ENCODE results near the gene RPRD1A.
"Not testable (repeated sequence)": the region's sequence is repeated elsewhere in the genome, so short reads cannot be mapped to it uniquely, and the experiment has no call there.

RPRD1A gene

DNA sequence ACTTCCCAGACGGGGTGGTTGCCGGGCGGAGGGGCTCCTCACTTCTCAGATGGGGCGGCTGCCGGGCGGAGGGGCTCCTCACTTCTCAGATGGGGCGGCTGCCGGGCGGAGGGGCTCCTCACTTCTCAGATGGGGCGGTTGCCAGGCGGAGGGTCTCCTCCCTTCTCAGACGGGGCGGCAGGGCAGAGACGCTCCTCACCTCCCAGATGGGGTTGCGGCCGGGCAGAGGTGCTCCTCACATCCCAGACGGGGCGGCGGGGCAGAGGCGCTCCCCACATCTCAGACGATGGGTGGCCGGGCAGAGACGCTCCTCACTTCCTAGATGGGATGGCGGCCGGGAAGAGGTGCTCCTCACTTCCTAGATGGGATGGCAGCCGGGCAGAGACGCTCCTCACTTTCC is 10.4 kb upstream of the RPRD1A start:
- not testable (repeated sequence) for DNase-seq

DNA sequence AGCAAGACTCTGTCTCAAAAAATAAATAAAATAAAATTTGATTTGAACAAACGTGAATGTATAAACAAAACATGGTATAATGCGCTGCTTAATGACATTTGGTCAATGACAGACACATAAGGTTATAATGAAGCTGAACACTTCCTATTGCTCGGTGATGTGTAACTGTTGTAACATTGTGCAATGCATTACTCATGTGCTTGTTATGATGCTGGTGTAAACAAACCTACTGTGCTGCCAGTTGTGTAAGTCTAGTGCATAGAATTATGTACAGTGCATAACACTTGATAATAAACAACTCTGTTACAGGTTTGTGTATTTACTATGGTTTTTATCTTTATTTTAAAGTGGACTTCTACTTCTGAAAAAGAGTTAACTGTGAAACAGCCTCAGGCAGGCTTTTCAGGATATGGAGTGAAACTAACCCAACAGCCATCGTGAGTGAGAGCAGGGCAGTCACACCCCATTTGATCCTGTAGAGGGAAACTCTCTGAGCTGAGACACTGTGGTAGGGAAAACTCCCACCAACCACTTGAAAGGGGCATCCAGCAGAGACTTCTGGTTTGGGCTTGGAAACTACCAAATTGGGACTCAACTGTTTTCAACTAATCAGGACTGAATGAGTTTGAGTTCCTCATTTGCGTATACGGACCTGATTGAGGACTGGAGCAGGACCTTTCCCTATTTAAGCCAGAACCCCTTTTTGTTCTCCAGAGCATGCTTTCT is 8.7 kb upstream of the RPRD1A start:
- no peak for DNase-seq

DNA sequence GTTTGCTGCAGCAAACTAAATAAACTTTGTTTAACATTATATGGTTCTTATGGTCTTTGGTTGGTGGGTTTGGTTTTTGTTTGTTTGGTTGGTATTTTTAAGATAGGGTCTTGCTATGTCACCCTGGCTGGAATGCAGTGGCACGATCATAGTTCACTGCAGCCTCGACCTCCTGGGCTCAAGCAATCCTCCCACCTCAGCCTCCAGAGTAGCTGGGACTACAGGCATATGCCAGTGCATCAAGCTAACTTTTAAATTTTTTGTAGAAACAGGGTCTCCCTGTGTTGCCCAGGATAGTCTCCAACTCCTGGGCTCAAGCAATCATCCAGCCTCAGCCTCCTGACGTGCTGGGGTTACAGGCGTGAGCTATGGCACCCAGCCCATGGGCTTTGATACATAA is 7.1 kb upstream of the RPRD1A start:
- no peak for DNase-seq

DNA sequence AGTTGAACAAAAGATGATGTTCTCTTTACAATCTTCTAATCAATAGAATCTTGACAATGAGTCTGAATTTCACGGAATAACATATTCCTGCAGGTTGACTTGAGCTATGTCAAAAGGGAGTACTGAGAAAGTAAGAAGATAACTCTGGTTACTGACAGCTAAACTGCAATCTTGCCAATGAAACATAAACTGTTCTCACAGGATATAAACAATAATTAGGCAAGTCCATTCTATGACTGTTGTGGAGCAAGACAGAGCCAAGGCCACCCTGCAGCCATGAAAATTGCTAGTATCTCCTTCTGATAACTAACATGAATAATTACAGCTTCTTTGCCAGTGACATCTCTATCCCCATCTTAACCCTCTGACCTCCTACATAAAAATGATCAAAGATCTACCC is 6.3 kb upstream of the RPRD1A start:
- no peak for DNase-seq

DNA sequence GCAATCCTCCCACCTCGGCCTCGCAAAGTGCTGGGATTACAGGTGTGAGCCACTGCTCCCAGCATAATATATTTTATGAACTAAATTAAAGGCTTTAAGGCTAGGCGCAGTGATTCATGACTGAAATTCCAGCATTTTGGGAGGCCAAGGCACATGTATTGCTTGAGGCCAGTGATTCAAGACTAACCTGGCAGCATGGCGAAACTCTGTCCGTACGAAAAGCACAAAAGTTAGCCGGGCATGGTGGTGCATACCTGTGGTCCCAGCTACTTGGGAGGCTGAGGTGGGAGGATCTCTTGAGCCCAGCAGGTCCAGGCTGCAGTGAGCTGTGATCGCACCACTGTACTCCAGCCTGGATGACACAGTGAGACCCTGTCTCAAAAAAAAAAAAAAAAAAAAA is 5.0 kb upstream of the RPRD1A start:
- DNase-seq: not testable (repeated sequence)

DNA sequence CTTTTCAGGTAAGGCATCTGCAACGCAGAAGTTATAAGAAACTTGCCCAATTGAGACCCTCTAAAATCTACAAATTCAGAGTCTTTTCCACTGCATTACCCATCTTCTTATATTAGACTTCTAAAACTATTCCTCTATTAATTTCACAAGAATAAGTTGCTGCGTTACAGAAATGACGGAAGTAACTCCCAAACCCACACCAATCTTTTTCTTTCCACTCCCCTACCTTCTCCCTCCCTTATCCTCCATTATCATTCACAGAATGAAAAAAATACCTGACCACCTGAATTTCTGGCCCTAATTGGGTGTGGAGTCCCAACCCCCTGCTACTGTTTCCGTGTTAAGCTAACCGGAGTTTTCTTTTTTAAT is 689 bp downstream of the RPRD1A start:
- no peak for DNase-seq

DNA sequence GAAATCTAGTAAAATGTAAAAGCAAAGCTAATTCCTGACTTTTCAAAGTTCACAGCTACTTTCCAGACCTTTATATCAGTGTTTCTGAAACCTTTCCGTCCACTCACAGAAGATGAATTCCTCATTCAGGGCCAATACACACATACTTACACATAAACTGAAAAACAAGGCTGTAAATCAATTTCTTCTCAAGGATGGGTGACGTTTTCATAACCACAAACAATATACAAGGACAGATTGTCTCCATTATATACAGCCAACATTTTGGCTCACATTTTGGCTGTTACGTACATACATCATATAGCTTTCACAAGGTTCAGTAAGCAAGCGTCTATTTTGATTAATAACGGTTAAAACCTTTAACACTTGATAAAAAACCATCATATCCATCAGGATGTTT is 1.4 kb downstream of the RPRD1A start:
- no peak for DNase-seq

DNA sequence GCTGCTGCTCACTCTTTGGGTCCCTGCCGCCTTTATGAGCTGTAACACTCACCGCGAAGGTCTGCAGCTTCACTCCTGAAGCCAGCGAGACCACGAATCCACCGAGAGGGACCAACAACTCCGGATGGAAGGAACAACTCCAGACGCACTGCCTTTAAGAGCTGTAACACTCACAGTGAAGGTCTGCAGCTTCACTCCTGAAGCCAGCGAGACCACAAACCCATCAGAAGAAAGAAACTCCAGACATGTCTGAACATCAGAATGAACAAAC is 2.6 kb downstream of the RPRD1A start:
- DNase-seq: not testable (repeated sequence)

DNA sequence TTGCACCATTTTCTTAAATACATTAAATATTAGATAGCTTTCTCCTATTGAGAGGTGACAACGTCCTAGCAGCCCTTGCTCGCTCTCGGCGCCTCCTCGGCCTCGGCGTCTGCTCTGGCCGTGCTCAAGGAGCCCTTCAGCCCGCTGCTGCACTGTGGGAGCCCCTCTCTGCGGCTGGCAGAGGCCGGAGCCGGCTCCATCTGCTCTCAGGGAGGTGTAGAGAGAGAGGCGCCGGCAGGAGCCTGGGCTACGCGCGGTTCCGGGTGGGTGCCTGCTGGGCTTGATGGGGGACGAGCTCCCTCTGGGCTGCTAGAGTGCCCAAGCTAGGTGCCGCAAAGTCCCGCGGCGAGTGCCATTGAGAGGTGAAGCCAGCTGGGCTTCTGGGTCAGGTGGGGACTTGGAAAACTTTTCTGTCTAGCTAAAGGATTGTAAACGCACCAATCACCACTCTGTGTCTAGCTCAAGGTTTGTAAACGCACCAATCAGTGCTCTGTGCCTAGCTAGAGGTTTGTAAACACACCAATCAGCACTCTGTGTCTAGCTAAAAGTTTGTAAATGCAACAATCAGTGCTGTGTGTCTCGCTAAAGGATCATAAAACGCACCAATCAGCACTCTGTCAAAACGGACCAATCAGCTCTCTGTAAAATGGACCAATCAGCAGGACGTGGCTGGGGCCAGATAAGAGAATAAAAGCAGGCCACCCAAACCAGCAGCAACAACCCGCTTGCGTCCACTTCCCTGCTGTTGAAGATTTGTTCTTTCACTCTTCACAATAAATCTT is 3.1 kb downstream of the RPRD1A start:
- no peak for DNase-seq

DNA sequence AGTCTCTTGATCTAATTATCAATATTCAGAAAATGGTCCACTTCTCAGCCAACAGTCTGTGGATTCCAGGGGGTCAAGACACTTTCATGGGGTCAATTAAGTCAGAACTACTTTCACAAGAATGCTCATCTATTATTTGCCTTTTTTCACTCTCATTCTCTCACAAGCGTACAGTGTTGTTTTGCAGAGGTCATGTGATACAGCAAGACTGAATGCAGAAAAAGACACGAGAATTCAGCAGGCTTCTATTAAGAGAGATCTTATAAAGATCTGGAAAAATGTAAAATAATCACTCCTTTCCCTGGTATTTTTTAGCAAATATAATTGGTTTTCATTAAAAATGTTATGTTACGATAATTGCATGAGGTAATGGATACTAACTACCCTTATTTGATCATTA is 8.7 kb downstream of the RPRD1A start:
- no peak for DNase-seq

DNA sequence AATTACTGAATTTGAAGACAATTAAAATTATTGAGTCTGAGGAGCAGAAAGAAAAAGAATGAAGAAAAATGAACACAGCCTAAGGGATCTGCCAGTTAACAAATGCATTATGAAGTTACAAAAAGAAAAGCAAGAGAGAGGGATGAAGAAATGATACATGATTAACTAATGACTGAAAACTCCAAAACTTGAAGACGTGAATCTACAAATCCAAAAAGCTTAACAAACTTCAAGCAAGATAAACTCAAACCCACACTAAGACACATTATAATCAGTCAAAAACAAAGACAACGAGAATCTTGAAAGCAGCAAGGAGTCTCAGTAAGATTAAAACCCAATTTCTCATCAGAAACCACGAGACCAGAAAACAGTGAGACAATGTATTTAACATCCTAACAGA is 15.6 kb downstream of the RPRD1A start:
- DNase-seq: no peak

DNA sequence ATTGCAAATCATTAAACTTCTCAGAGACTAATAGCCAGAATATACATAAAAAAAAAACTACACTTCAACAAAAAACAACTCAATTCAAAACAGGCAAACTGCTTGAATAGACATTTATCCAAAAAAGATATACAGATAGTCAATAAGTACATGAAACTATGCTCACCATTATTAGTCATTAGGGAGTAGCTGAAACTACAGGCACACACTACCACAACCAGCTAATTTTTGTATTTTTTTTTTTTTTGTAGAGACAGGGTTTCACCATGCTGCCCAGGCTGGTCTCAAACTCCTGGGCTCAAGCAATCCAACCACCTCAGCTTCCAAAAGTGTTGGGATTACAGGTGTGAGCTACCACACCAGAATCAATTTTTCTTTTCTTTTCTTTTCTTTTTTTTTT is 16.9 kb downstream of the RPRD1A start:
- DNase-seq: no peak

DNA sequence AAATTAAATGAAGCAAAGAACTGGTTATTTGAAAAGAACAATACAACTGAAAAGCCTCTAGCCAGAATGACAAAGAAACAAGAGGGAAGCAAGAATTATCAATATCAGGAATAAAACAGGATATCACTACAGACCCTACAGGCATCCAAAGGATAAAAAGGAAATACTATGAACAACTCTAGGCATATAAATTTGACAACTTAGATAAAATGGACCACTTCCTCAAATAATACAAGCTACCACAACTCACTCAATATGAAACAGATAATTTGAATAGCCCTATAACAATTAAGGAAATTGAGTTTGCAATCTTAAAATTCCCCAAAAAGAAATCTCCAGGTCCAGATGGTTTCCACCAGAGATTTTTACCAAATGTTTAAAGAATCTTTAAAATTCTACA is 19.8 kb downstream of the RPRD1A start:
- DNase-seq: no peak

DNA sequence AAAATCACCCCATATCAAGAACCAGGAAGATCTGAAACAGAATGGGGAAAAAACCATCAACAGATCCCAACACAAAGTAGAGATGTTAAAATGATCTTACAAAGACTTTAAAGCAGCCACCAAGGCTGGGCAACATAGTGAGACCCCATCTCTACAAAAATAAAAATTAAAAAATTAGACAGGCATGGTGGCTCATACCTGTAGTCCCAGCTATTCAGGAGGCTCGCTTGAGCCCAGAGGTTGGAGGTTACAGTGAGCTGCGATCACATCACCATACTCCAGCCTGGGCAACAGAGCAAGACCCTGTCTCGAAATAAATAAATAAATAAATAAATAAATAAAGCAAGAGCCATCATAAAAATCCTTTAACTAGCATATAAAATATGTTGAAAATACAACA is 20.5 kb downstream of the RPRD1A start:
- no peak for DNase-seq

DNA sequence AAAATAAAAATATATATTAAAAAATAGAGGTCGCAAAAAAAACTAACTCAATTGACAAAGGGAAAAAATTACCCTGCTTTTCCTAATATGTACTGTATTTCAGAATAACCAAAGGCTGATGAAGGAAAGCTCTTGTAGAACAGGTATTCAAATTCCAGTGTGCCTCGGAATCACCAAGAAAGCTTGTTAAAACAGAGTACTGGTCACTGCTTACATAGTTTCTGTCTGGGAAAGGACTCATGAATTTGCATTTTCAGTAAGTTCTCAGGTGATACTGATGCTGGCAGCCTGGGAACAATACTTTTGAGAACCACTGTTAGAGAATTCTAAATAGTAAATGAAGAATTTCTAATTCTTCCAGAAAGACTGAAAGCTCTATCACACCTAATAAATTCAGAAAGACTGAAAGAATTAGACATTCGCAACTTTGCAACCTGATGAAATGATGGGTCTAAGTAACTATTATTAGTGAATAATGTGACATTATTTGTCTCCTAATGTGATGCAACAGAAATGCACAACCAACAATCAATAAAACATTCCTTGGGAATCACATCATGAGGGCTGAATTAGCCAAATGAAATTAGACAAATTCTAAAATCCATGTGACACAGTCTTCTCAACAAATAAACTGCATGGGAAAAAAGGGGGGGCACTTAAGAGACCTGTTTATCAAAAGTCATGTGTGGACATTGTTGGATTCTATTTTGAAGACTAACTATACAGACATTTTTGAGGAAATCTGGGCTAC is 21.9 kb downstream of the RPRD1A start:
- no peak for DNase-seq

DNA sequence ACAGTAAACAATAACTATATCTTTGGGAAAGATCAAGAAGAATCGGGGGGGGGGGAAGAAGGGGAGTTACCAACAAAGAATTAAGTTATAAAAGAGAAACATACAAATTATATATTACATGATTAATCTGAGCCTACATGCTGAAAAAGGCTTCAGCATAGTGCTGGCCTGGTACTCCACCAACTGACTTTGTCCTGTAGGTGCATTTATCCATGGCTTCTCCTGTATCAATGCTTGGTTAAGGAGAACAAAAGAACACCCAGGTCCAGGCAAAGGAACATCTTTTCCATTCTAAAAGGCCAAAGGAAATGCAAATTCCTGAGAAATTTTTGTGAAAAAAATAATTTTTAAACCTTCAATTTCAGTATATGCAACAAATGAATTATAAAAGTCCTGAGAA is 24.2 kb downstream of the RPRD1A start:
- DNase-seq: no peak

DNA sequence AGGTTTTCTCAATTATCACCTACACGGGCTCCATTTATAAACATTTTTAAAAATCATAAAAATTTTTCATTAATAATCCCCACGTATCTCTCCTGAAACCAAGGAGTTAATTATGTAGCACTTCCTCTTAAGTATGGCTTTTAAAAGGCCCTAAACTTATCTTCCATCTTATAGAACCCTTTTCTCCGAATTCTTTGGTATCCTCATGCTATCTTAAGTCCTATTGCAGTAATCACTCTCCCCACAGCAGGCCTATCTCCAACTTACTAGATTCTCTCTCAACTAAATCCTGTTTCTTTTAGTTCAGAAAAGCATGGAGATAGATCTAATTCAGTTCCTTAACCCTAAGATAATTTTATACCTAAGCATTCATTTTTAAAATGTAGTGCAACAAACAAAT is 26.2 kb downstream of the RPRD1A start:
- no peak for DNase-seq

DNA sequence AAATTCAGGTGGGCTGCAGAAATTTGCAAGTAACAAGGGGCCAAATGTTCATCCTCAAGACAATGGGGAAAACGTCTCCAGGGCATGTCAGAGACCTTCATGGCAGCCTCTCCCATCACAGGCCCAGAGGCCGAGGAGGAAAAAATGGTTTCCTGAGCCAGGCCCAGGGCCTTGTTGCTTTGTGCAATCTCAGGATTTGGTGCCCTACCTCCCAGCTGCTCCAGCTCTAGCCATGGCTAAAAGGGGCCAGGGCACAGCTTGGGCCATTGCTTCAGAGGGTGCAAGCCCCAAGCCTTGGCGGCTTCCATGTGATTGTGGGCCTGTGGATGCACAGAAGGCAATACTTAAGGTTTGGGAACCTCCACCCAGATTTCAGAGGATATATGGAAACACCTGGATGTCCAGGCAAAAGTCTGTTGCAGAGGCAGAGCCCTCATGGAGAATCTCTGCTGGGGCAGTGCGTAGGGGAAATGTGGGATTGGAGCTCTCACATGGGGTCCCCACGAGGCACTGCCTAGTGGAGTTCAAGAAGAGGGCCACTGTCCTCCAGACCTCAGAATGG is 29.2 kb downstream of the RPRD1A start:
- no peak for DNase-seq

DNA sequence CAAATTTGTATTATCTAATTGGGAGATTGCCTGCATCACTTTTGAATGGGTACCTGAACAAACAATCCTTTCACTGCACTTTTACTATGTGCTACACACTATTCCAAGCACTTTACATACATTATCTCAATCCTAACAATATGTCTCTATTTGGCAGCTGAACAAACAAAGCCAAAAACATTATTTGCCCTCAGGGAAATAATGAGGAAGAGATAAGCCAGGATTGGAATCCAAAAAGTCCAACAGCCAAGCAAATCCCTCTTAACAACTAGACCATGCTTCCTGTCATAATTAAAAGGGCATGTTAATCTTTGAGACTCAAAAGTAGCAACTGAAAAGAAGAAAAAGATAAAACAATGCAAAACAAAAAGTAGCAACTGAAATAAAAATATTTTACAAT is 32.1 kb downstream of the RPRD1A start:
- no peak for DNase-seq

DNA sequence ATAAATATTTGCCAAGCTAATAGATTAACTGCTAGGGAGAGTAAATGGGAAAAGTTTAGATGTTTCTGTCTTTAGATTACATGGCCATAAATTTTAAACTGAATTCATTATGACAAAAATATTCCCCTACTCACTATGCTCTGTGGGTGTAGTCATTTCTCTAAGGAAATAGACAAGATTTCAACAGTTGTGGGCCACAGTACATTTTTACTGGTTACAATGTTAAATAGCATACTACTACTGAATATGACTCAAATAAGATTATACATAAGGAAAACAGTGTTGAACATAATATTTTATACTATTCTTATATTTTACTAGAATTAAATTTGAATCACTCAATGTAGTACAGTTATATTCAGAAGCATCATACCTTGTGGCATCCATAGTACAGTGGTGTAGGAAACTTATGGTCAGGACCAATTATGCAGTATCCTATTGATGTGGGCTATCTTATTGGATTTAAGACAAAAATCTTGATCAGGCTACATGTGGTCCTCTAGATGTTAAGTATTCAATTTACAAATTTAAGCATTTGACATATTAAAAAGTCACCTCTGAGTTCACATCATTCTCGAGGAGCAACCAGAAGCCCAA is 33.0 kb downstream of the RPRD1A start:
- no peak for DNase-seq

DNA sequence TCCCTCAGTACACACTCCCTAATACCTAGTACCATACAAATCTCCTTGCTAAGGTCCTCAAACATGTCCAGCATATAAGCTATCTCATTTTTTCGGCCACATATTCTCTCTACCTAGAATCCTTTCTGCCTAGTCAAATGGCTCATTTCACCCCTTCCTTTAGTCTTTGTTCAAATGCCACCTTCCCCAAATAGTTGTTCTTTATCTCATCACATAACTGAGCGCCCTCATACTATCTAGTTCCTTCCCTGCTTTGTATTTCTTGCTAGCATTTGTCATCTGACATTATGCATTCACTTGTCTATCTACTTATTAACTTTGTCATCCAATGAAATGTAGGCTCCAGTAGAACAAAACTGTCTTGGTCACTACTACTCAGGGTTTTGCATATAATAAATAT is 35.5 kb downstream of the RPRD1A start:
- no peak for DNase-seq

DNA sequence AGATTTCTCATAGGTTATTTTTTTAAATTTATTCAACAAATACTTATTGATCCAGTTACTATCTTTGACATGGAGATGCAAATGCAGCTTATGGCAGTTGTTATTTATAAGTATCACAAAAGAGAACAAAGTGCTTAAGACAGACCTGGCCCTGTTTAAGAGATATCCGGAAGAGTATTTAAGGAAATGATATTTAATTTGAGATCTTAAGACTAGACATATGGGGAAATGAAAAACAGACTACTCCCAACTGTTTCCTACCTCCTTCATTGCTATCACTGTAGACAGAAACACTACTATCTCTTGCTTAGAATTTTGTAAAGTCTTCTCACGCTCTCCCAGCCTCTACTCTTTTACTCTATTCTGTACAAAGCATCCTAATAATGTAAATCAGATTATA is 36.0 kb downstream of the RPRD1A start:
- DNase-seq: no peak

DNA sequence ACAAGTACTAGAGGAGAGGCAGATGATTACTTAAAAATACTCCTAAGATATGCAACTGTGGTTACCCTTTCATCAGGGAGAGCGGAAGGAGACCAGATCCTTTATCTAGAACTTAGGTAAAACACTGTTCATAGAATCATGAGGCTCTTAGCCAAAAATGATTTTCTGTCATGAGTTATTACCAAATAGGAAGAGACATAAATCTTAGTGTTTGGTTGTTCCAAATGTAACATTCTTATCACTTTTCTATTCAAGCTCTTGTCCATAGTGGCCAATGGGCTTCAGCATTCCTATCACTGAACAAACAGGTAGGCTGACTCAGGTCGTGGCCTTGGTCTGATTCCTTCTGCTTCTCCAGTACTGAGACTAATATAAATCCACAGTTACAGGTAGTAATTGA is 38.5 kb downstream of the RPRD1A start:
- no peak for DNase-seq

DNA sequence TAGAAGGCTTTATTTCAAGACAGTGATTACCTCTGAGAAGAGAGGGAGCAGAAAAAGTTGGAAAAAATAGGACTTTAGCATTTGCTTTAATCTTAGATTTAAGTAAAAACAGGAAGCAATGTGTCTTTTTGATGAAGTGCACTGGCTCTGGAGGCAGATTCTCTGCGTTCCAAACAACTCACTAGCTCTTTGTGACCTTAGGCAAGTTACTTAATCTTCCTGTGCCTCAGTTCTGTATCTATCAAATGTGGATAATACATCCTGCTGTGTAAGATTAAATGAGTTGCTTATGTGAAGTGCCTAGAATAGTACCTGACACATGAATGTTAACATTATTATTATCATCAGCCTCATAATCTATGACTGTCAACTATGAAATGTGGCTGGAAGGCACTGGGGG is 42.3 kb downstream of the RPRD1A start:
- no peak for DNase-seq
